ENCODE measurements around the gene DIAPH1. TPM values are rescaled to one million over a fixed set of nuclear protein-coding genes. Genes with fewer than 3 reads are reported as not detected.

DIAPH1 gene
- total RNA-seq, 1 donor from 2014 or later, result 77.7 TPM

- intact Hi-C loops (cut with DNase I), result no loop called here
- no peak for DNase-seq (ENCODE audit: low spot score)
Observed at GRCh38 chr5:141573489-141574121, 45.2 kb downstream of the DIAPH1 start.

GRCh38 chr5:141570655-141571054 lies 48.1 kb downstream of the DIAPH1 start:
- intact Hi-C loops (cut with DNase I), result no loop called here
- no peak for DNase-seq (ENCODE audit: low spot score)

- DNase-seq (ENCODE audit: low spot score), result no peak
- intact Hi-C loops (cut with DNase I), result loop anchor here (10.0 kb wide), 1 partner anchor 483 kb away; no protein-coding TSS in a partner anchor
Observed at GRCh38 chr5:141567513-141568117, 51.2 kb downstream of the DIAPH1 start.

- intact Hi-C loops (cut with DNase I), result loop anchor here (10.0 kb wide), 1 partner anchor 481 kb away; no protein-coding TSS in a partner anchor
- DNase-seq (ENCODE audit: low spot score), result no peak
Observed at GRCh38 chr5:141565826-141566570, 52.8 kb downstream of the DIAPH1 start.

GRCh38 chr5:141564216-141564692 lies 54.5 kb downstream of the DIAPH1 start:
- intact Hi-C loops (cut with DNase I), result loop anchor here (10.0 kb wide), 1 partner anchor 479 kb away; no protein-coding TSS in a partner anchor
- DNase-seq (ENCODE audit: low spot score), result no peak

GRCh38 chr5:141560725-141561483 lies 57.9 kb downstream of the DIAPH1 start:
- DNase-seq (ENCODE audit: low spot score), result peak; percentile 82
- intact Hi-C loops (cut with DNase I), result loop anchor here (2.0 to 10.0 kb wide), 4 partner anchors 218 to 476 kb away; partner anchors contain the start of genes PCDHB15, PCDHGA3 and TAF7

- no peak for DNase-seq (ENCODE audit: low spot score)
- intact Hi-C loops (cut with DNase I), result loop anchor here (2.0 to 10.0 kb wide), 4 partner anchors 217 to 475 kb away; partner anchors contain the start of genes PCDHB15, PCDHGA3 and TAF7
Observed at GRCh38 chr5:141560151-141560550, 58.6 kb downstream of the DIAPH1 start.

- intact Hi-C loops (cut with DNase I), result loop anchor here (2.0 kb wide), 1 partner anchor 145 kb away; no protein-coding TSS in a partner anchor
- no peak for DNase-seq (ENCODE audit: low spot score)
Observed at GRCh38 chr5:141559461-141559860, 59.3 kb downstream of the DIAPH1 start.

GRCh38 chr5:141558150-141558549 lies 60.6 kb downstream of the DIAPH1 start:
- intact Hi-C loops (cut with DNase I), result loop anchor here (2.0 kb wide), 1 partner anchor 143 kb away; no protein-coding TSS in a partner anchor
- no peak for DNase-seq (ENCODE audit: low spot score)

- intact Hi-C loops (cut with DNase I), result loop anchor here (1.0 to 2.0 kb wide), 3 partner anchors 33 to 143 kb away; no protein-coding TSS in a partner anchor
- DNase-seq (ENCODE audit: low spot score), result peak; percentile 89
Observed at GRCh38 chr5:141557681-141558136, 61.1 kb downstream of the DIAPH1 start.

GRCh38 chr5:141547921-141548320 lies 70.9 kb downstream of the DIAPH1 start:
- DNase-seq (ENCODE audit: low spot score), result no peak
- intact Hi-C loops (cut with DNase I), result no loop called here

GRCh38 chr5:141547488-141547887 lies 71.3 kb downstream of the DIAPH1 start:
- intact Hi-C loops (cut with DNase I), result no loop called here
- no peak for DNase-seq (ENCODE audit: low spot score)

GRCh38 chr5:141543053-141543452 lies 75.7 kb downstream of the DIAPH1 start:
- intact Hi-C loops (cut with DNase I), result no loop called here
- no peak for DNase-seq (ENCODE audit: low spot score)

- intact Hi-C loops (cut with DNase I), result no loop called here
- DNase-seq (ENCODE audit: low spot score), result no peak
Observed at GRCh38 chr5:141534492-141535213, 84.1 kb downstream of the DIAPH1 start.

- intact Hi-C loops (cut with DNase I), result no loop called here
Observed at GRCh38 chr5:141533897-141534296, 84.9 kb downstream of the DIAPH1 start.

GRCh38 chr5:141532726-141533125 lies 86.1 kb downstream of the DIAPH1 start:
- no peak for DNase-seq (ENCODE audit: low spot score)
- intact Hi-C loops (cut with DNase I), result no loop called here

More at GRCh38 chr5:141533897-141534296, 84.9 kb downstream of the DIAPH1 start:
- no peak for DNase-seq (ENCODE audit: low spot score)

GRCh38 chr5:141529873-141530272 lies 88.9 kb downstream of the DIAPH1 start:
- intact Hi-C loops (cut with DNase I), result loop anchor here (10.0 kb wide), 1 partner anchor 205 kb away; the partner anchor contains the start of gene TAF7
- no peak for DNase-seq (ENCODE audit: low spot score)

- DNase-seq (ENCODE audit: low spot score), result no peak
- intact Hi-C loops (cut with DNase I), result loop anchor here (10.0 kb wide), 1 partner anchor 204 kb away; the partner anchor contains the start of gene TAF7
Observed at GRCh38 chr5:141529002-141529401, 89.8 kb downstream of the DIAPH1 start.
